Cortex of kidney (tissue), 1 donor: ENCODE results near the gene SLCO2A1.

Experiments
- DNase-seq: peaks from one replicate; lab custom pipeline; 2025; lab: John Stamatoyannopoulos, UW

The SLCO2A1 gene

GRCh38 chr3:134060561-134061385 is 31.0 kb upstream of the SLCO2A1 start:
- no peak for DNase-seq

- no peak for DNase-seq
These were observed 30.2 kb upstream of the SLCO2A1 start for GRCh38 chr3:134059671-134060560.

GRCh38 chr3:134059035-134059601 is 29.4 kb upstream of the SLCO2A1 start:
- DNase-seq, result no peak

- no peak for DNase-seq
These were observed 28.0 kb upstream of the SLCO2A1 start for GRCh38 chr3:134057654-134058110.

- DNase-seq, result no peak
These were observed 27.4 kb upstream of the SLCO2A1 start for GRCh38 chr3:134057006-134057653.

- no peak for DNase-seq
These were observed 26.8 kb upstream of the SLCO2A1 start for GRCh38 chr3:134056464-134056891.

- DNase-seq, result no peak
These were observed 25.9 kb upstream of the SLCO2A1 start for GRCh38 chr3:134055661-134056060.

- DNase-seq, result no peak
These were observed 25.2 kb upstream of the SLCO2A1 start for GRCh38 chr3:134054881-134055280.

GRCh38 chr3:134054231-134054630 is 24.5 kb upstream of the SLCO2A1 start:
- DNase-seq, result no peak

GRCh38 chr3:134052370-134052769 is 22.6 kb upstream of the SLCO2A1 start:
- DNase-seq, result no peak

GRCh38 chr3:134049676-134050075 is 20.0 kb upstream of the SLCO2A1 start:
- DNase-seq, result no peak

- no peak for DNase-seq
These were observed 18.7 kb upstream of the SLCO2A1 start for GRCh38 chr3:134048278-134048996.

GRCh38 chr3:134044459-134044858 is 14.7 kb upstream of the SLCO2A1 start:
- DNase-seq, result no peak

GRCh38 chr3:134040066-134040465 is 10.3 kb upstream of the SLCO2A1 start:
- DNase-seq, result no peak

GRCh38 chr3:134039161-134039862 is 9.6 kb upstream of the SLCO2A1 start:
- no peak for DNase-seq

GRCh38 chr3:134038716-134039115 is 9.0 kb upstream of the SLCO2A1 start:
- DNase-seq, result no peak

GRCh38 chr3:134038071-134038491 is 8.4 kb upstream of the SLCO2A1 start:
- no peak for DNase-seq

- DNase-seq, result no peak
These were observed 7.4 kb upstream of the SLCO2A1 start for GRCh38 chr3:134037168-134037567.

GRCh38 chr3:134036291-134036690 is 6.6 kb upstream of the SLCO2A1 start:
- DNase-seq, result no peak

- no peak for DNase-seq
These were observed 6.1 kb upstream of the SLCO2A1 start for GRCh38 chr3:134035836-134036235.
